SH-SY5Y (cell line): ENCODE measurements around the gene MSMB.

Experiments used
- GATA2 ChIP-seq: IDR thresholded peaks from 2 replicates; pipeline ENCODE4 v1.6.1; 2011; ENCODE audit warnings: mild to moderate bottlenecking, low read depth, low read length
- GATA3 ChIP-seq: IDR thresholded peaks from 2 replicates; pipeline ENCODE4 v1.6.1; 2011; ENCODE audit warnings: low read depth, mild to moderate bottlenecking, low read length, moderate library complexity

- TF ChIP-seq GATA2, result no peak
- TF ChIP-seq GATA3, result no peak
Measured at GRCh38 chr10:46035923-46036849, 9.9 kb downstream of the MSMB start.
